Measurements from ENCODE around the gene ATRIP. TPM values are rescaled to one million over a fixed set of nuclear protein-coding genes. Genes with fewer than 3 reads are reported as not detected.

The ATRIP gene
- polyA plus RNA-seq, 3 donors from 2014 or later = 6.4 to 12.6 (median 6.6) TPM

DNA sequence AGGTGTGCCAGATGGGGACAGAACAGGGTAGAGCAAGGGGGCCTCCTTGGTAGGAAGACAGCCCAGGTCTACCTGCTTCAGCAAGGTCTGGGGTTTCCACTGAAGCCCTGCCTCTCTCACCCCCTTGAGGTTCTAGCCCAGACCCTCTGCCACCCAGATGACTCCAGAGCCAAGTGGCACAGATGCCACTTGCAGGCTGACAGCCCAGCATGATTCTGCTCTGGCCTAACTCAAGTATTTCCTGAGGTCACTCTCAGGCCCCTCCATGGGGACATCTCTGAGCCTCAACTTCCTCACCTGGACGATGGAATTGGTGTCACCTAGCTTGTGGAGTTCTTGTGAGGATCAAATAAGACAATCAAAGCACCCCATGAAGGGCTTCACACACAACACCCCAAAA, 40.6 kb upstream of the ATRIP start:
- Mint-ChIP-seq H3K4me1 (no peaks in the 10 kb centered on the region), H3K4me3 (no peak overlapping the region), H3K27ac (no peak overlapping the region), H3K27me3 (ENCODE audit: low read depth in 3 of 3) (peaks cover 0 to 2% (median 0%) of the 10 kb centered on the region in 3 donors), H3K36me3 (no peaks in the 10 kb centered on the region), H3K9me3 (no peaks in the 10 kb centered on the region)
- DNase-seq = no peak

DNA sequence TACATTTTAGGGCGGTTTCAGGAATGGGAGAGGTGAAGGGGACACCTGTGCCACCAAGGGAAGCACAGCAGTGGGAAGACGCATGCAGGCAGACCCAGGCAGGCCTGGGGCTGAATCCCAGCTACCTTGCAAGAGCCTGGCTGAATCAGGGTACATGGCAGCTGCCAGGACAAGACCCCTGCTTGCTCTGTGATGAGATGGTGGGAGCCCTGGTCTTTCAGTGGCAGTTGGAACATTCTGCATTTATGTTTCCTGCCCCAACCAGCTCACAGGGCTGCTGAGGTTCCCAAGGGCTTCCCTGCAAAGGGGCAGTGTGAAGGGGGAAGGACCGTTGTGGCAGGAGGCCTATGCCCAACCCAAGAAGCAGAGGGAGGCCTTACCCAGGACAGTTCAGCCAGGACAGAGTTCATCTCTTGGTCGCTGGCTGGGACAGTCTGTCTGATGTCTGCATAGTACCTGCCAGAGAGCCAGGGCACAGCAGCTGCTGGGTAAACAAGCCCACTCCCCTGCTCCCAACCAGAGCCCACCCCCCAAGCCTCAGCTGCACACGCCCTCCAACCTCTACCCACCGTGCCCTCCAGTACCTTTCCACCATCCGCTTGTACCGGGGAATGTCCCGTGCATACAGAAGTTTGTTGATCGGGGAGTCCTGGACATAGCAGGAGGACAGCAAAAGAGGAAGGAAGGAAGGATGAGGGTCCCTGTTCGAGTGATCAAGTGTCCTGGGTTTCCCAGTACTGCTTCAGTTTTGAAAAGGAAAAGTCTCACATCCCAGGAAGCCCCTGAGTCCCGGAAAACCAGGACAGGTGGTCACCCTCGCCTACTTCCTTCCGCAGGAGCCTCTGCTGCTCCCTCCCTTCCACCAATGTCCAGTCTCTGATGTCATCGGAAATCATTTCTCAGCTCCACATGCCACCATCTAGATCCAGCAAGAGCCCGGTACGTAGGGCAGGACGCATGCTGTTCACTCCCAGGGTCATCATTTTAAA, 39.8 kb upstream of the ATRIP start:
- no peak overlapping the region for H3K27ac Mint-ChIP-seq
- peaks cover 0 to 2% (median 0%) of the 10 kb centered on the region in 3 donors for H3K27me3 Mint-ChIP-seq (ENCODE audit: low read depth in 3 of 3)
- DNase-seq = no peak
- H3K36me3 Mint-ChIP-seq = no peaks in the 10 kb centered on the region
- H3K4me1 Mint-ChIP-seq = no peaks in the 10 kb centered on the region
- H3K9me3 Mint-ChIP-seq = no peaks in the 10 kb centered on the region
- no peak overlapping the region for H3K4me3 Mint-ChIP-seq

DNA sequence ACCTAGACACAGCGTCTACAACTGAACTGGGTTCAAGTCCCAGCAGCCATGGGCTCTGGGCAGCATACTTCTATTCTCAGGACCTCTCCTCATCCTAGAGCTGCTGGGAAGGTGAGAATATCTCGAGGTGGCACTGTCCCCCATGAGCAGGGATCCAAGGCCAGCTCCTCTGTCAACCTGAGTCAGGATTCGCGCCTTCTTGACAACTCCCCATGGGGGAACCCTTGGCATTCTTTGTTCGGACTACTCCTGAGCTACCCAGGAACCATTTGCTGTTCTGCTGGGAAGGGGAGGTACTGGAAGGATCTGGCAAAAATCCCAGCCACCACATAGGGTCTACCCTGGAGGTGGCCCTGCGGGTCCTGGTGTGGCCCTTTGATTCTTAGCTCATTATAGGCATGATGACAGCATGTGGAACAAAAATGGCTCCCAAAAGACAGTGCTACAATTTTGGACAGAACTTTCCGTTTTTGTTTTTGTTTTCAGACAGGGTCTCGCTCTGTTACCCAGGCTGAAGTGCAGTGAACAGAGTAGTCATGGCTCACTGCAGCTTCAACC, 38.9 kb upstream of the ATRIP start:
- DNase-seq = no peak
- peaks cover 0 to 5% (median 0%) of the 10 kb centered on the region in 3 donors for H3K27me3 Mint-ChIP-seq (ENCODE audit: low read depth in 3 of 3)
- H3K36me3 Mint-ChIP-seq = no peaks in the 10 kb centered on the region
- peak overlapping the region in 1 of 6 donors; percentile 50 for H3K27ac Mint-ChIP-seq
- H3K4me1 Mint-ChIP-seq = no peaks in the 10 kb centered on the region
- no peaks in the 10 kb centered on the region for H3K9me3 Mint-ChIP-seq
- no peak overlapping the region for H3K4me3 Mint-ChIP-seq

DNA sequence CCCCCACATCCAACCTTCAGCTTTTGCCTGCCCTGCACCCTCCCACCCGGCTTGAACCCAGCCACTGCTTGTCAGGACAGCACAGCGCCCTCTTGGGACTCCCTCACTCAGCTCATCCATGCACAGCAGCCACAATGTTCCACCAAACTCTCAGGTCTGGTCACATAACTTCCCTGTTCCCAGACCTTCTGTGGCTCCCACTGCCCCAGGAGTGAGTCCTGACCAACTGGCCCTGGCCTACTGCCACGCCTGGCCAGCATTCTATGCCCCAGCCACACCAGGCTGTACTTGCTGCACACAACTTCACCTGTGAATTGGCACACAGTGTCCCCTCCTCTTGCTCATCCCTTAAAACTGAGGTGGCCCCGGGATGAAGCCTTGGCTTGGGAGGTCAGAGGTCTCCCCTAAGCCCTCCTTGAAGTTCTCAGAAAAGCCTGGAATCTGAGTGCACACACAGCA, 37.7 kb upstream of the ATRIP start:
- no peaks in the 10 kb centered on the region for H3K36me3 Mint-ChIP-seq
- no peak overlapping the region for H3K27ac Mint-ChIP-seq
- H3K4me3 Mint-ChIP-seq = no peak overlapping the region
- H3K27me3 Mint-ChIP-seq (ENCODE audit: low read depth in 3 of 3) = peaks cover 0 to 3% (median 2%) of the 10 kb centered on the region in 3 donors
- no peak for DNase-seq
- H3K4me1 Mint-ChIP-seq = no peaks in the 10 kb centered on the region
- no peaks in the 10 kb centered on the region for H3K9me3 Mint-ChIP-seq

DNA sequence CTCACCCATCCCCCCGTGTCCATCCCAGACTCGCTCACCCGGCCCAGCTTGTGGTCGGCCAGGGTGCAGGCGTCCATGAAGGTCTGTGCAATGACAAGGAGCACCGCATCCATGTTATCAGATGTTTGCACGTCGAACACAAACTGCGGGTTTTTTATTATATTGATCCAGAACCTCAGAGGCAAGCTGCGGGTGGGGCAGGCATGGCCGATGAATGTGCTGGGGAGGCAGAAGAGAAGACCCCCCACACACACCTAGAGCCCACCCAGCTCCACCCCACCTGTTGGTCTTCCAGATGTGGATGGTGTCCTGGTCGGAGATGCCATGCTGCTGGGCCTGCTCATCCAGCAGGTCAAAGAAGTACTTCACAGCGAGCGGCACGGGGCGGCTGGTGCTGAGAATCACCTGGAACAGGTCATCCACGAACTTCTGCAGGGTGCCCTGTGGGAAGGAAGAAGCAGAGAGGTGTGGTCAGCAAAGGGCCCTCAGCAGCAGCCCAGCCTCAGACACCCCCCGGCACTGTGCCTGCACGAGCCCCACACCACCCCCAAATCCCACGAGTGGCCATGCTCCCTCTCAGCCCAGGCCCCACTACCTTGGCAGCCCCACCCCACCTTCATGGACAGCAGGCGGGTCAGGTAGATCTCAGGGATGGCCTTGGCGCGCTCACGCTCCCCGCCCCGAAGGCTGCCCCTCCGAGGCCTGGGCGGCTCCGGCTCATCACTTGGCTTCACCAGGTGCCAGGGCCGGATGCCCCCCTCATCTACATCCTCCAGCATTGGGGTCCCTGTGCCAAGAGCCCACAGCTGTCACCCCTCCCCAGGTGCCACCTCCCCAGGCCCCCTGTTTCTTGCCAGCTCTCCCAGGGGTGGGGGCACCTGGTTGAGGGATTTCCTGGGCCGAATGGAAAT, 37.0 kb upstream of the ATRIP start:
- no peak for DNase-seq
- H3K9me3 Mint-ChIP-seq = no peaks in the 10 kb centered on the region
- no peaks in the 10 kb centered on the region for H3K4me1 Mint-ChIP-seq
- no peak overlapping the region for H3K27ac Mint-ChIP-seq
- peaks cover 0 to 3% (median 2%) of the 10 kb centered on the region in 3 donors for H3K27me3 Mint-ChIP-seq (ENCODE audit: low read depth in 3 of 3)
- H3K36me3 Mint-ChIP-seq = no peaks in the 10 kb centered on the region
- no peak overlapping the region for H3K4me3 Mint-ChIP-seq

DNA sequence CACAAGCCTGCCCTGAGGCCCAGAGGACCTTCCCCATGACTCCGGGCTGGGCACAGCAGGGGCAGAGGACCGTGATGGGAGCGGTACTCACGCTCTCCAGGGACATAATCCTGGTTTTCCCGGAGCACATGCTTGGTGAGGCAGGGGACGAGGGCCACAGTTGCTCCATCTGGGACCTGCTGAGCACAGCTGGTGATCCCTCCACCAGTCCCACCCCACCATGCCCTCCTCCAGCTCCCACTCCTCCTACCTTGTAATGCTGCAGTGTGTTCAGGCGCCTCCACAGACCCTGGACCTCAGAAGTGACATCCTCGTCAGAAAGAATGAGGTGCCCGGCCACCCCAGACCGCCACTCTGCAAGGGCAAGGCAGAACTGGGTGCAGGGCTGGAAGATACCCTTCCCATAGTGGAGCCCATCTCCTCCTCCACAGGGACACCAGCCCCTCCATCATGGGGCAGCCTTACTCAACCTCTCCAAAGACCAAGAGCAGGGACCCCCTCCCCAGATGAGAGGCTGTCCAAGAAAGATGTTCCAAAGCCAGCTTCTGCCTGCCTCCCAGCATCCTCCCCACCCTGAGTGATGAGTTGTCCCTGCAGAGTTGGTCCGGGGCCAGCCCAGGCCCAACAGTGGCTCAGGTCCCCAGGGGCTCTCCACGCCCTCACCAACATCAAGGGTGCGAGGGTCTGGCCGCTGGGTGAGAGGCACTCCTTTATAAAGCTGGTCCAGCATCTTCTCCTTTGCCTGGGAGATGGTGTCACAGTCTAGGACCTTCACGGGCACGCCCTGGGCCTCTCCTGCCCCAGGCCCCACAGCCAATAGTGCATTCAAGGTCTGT, 36.1 kb upstream of the ATRIP start:
- Mint-ChIP-seq H3K4me1 (no peaks in the 10 kb centered on the region), H3K36me3 (no peaks in the 10 kb centered on the region), H3K27me3 (ENCODE audit: low read depth in 3 of 3) (peaks cover 0 to 3% (median 2%) of the 10 kb centered on the region in 3 donors), H3K9me3 (no peaks in the 10 kb centered on the region), H3K27ac (no peak overlapping the region), H3K4me3 (no peak overlapping the region)
- DNase-seq = no peak

DNA sequence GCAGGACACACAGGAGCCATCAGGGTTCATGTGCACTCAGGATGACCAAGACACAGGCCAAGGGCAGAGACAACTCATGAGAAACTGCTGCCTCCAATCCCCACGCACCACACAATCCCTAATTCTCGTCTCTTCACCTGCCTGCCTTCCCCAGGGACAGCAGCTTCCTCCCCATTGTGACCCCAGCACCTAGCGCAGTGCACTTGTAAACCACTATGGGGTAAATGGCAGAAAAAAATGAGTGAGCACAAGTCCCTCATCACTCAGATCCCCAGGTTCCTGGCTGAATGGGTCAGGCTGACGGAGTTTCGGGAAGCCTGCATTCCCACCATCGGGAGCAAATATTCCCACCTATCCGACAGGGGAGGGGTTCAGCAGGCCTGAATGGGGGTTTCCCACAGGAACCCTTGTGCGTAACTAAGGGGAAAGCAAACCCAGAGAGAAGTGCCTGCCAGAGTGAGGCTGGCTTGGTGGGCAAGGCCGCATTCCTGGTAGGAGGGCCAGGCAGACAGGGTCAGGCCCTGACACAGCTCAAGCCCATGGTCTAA, 35.4 kb upstream of the ATRIP start:
- Mint-ChIP-seq H3K27me3 (ENCODE audit: low read depth in 3 of 3) (peaks cover 0 to 3% (median 2%) of the 10 kb centered on the region in 3 donors), H3K27ac (no peak overlapping the region), H3K36me3 (no peaks in the 10 kb centered on the region), H3K4me3 (no peak overlapping the region), H3K9me3 (no peaks in the 10 kb centered on the region), H3K4me1 (no peaks in the 10 kb centered on the region)
- DNase-seq = no peak

DNA sequence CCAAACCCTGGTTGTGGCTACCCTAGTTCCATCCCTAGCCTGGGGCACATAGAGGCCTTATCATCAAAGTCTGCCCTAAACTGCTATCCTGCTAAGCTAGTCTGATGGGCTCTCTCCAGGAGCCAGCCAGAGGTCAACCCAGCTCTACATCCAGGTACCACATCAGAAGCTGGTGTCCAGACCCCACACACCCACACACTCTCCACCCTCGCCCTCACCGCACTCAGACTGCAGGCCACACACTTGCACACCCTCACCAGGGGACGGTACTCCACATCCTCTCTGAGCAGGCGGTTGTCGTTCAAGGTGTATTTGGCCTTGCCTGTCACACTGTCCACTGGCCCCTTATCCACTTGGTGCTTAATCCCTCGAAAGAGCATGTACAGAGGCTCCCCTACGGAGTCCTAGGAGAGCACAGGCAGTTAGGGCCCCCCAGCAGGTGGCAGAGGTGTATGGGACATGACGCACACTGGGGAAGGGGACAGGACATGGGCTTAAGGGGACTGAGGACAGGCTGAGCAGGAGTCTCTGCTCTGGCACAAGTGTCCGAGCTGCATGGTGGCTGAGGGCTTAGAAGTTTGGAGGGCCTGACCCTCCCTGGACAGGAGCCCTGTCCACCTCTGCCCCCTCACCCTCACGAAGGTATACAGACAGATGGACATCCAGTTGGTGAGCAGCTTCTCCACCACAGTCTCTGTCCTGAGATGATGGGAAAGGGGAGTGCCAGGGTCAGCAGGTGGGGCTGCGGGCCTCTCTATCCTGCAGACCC, 34.7 kb upstream of the ATRIP start:
- DNase-seq = no peak
- peaks cover 0 to 3% (median 2%) of the 10 kb centered on the region in 3 donors for H3K27me3 Mint-ChIP-seq (ENCODE audit: low read depth in 3 of 3)
- no peaks in the 10 kb centered on the region for H3K36me3 Mint-ChIP-seq
- H3K27ac Mint-ChIP-seq = no peak overlapping the region
- no peak overlapping the region for H3K4me3 Mint-ChIP-seq
- no peaks in the 10 kb centered on the region for H3K4me1 Mint-ChIP-seq
- no peaks in the 10 kb centered on the region for H3K9me3 Mint-ChIP-seq

DNA sequence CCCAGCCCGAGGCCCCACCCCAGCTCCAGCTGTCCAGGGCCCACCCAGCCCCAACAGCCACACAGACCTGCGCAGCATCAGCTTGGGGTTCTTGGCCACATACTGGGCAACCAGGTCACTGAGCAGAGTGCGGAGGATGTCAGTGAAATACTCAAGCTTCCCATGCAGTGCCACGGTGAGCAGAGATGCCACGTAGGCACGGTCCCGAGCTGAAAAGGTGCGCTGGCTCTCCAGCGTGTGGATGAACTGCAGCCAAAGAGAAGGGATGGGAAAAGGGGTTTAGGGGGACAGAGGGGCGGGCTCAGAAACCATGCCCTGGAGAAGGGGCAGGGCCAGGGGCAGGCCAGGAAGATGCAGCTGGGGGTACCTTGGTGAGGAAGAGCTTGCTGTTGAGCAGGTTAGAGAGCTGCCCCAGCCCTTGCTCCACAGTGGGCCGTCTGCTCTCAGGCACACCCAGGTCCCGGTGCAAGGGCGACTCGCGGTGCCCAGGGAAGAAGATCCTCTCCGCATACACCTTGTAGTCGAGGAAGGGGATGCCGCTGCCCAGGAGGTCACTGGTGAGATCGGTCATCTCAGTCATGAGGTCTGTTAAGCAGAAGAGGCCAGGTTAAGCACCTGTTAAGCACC, 34.0 kb upstream of the ATRIP start:
- Mint-ChIP-seq H3K4me3 (no peak overlapping the region), H3K4me1 (no peaks in the 10 kb centered on the region), H3K27ac (no peak overlapping the region), H3K9me3 (no peaks in the 10 kb centered on the region), H3K36me3 (no peaks in the 10 kb centered on the region), H3K27me3 (ENCODE audit: low read depth in 3 of 3) (peaks cover 0 to 3% (median 2%) of the 10 kb centered on the region in 3 donors)
- no peak for DNase-seq

DNA sequence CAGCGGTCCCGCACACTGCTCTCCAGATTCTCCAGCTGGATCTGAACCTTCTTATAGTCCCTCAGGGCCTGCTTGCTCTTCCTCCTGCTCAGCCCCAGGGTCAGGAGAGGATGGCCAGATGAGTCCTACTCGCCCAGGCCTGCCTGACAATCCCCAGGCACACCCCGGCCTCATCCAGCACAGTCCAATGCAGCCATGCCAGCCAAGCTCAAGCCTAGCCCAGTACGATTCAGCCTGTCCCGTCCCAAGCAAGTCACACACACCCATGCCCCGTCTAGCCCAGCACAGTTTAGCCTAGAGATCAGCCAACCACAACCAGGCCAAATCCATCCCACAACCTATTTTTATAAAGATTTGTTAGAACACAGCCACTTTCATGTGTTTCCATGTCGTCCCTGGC, 33.5 kb upstream of the ATRIP start:
- H3K27ac Mint-ChIP-seq = no peak overlapping the region
- H3K4me1 Mint-ChIP-seq = no peaks in the 10 kb centered on the region
- no peak overlapping the region for H3K4me3 Mint-ChIP-seq
- no peaks in the 10 kb centered on the region for H3K9me3 Mint-ChIP-seq
- peaks cover 0 to 3% (median 3%) of the 10 kb centered on the region in 3 donors for H3K27me3 Mint-ChIP-seq (ENCODE audit: low read depth in 3 of 3)
- H3K36me3 Mint-ChIP-seq = no peaks in the 10 kb centered on the region
- DNase-seq = no peak

DNA sequence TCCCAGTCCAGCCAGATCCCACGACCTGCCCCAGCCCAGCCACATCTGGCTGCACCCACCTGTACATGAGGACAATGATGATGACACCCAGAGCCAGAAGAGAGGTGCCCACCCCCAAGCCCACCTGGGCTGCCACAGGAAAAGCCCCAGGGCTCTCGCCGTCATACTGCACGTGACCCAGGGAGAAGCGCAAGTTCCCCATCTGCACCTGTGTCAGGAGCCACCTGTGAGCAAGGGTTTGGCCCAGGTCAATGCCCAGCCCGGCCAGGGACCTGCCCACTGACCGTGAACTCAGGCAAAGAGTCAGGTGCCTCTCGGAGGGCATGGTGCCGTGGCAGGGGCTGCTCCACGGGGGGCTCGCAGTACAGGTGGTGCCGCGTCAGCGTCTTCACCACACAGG, 32.9 kb upstream of the ATRIP start:
- Mint-ChIP-seq H3K4me3 (no peak overlapping the region), H3K27me3 (ENCODE audit: low read depth in 3 of 3) (peaks cover 1 to 3% (median 3%) of the 10 kb centered on the region in 3 donors), H3K36me3 (no peaks in the 10 kb centered on the region), H3K9me3 (no peaks in the 10 kb centered on the region), H3K27ac (no peak overlapping the region), H3K4me1 (no peaks in the 10 kb centered on the region)
- no peak for DNase-seq
